Measurements from ENCODE around the gene SYT6. TPM values are rescaled to one million over a fixed set of nuclear protein-coding genes. Genes with fewer than 3 reads are reported as not detected.
"Not testable (repeated sequence)": the region's sequence is repeated elsewhere in the genome, so short reads cannot be mapped to it uniquely, and the experiment has no call there.

SYT6 gene
- total RNA-seq, 2 experiments from 2014 or later, result not detected

- no peak overlapping the region for H3K27ac Mint-ChIP-seq
- H3K9me3 Mint-ChIP-seq, result no peaks in the 10 kb centered on the region
- intact Hi-C loops (cut with micrococcal nuclease), result no loop called here
- H3K4me1 Mint-ChIP-seq (ENCODE audit: low read depth), result no peaks in the 10 kb centered on the region
- peaks cover 1% of the 10 kb centered on the region for H3K27me3 Mint-ChIP-seq
- POLR2A ChIA-PET, result no interaction called here
- no peak for DNase-seq
- no peak overlapping the region for H3K4me3 Mint-ChIP-seq
- CTCF ChIA-PET, result interaction anchor here (2.1 kb wide), 1 partner anchor 200 kb away, joined by 7 read pairs; no protein-coding TSS in a partner anchor
- H3K36me3 Mint-ChIP-seq, result no peaks in the 10 kb centered on the region
These were observed 71.4 kb downstream of the SYT6 start for GRCh38 chr1:114082304-114082630.

GRCh38 chr1:114081437-114082303 lies 72.0 kb downstream of the SYT6 start:
- intact Hi-C loops (cut with micrococcal nuclease), result no loop called here
- no peaks in the 10 kb centered on the region for H3K36me3 Mint-ChIP-seq
- ChIA-PET POLR2A (no interaction called here), CTCF (interaction anchor here (1.0 to 2.1 kb wide), 2 partner anchors 66 to 201 kb away, joined by 3 to 7 read pairs; no protein-coding TSS in a partner anchor)
- no peak overlapping the region for H3K4me3 Mint-ChIP-seq
- DNase-seq, result no peak
- H3K27me3 Mint-ChIP-seq, result peaks cover 1% of the 10 kb centered on the region
- no peaks in the 10 kb centered on the region for H3K9me3 Mint-ChIP-seq
- no peaks in the 10 kb centered on the region for H3K4me1 Mint-ChIP-seq (ENCODE audit: low read depth)
- no peak overlapping the region for H3K27ac Mint-ChIP-seq

- H3K9me3 Mint-ChIP-seq, result no peaks in the 10 kb centered on the region
- H3K4me1 Mint-ChIP-seq (ENCODE audit: low read depth), result no peaks in the 10 kb centered on the region
- peaks cover 1% of the 10 kb centered on the region for H3K27me3 Mint-ChIP-seq
- H3K4me3 Mint-ChIP-seq, result no peak overlapping the region
- no peaks in the 10 kb centered on the region for H3K36me3 Mint-ChIP-seq
- no peak for DNase-seq
- no peak overlapping the region for H3K27ac Mint-ChIP-seq
- POLR2A ChIA-PET, result no interaction called here
- CTCF ChIA-PET, result interaction anchor here (1.0 to 2.1 kb wide), 2 partner anchors 67 to 202 kb away, joined by 3 to 7 read pairs; no protein-coding TSS in a partner anchor
- intact Hi-C loops (cut with micrococcal nuclease), result no loop called here
These were observed 72.9 kb downstream of the SYT6 start for GRCh38 chr1:114080511-114081436.

- CTCF ChIA-PET, result no interaction called here
- Mint-ChIP-seq H3K4me3 (no peak overlapping the region), H3K27me3 (peaks cover 1% of the 10 kb centered on the region), H3K27ac (no peak overlapping the region), H3K36me3 (no peaks in the 10 kb centered on the region), H3K4me1 (ENCODE audit: low read depth) (no peaks in the 10 kb centered on the region), H3K9me3 (no peaks in the 10 kb centered on the region)
- POLR2A ChIA-PET, result no interaction called here
- DNase-seq, result no peak
- intact Hi-C loops (cut with micrococcal nuclease), result no loop called here
These were observed 74.0 kb downstream of the SYT6 start for GRCh38 chr1:114079596-114080190.

GRCh38 chr1:114078116-114078515 lies 75.6 kb downstream of the SYT6 start:
- Mint-ChIP-seq H3K36me3 (no peaks in the 10 kb centered on the region), H3K4me3 (no peak overlapping the region), H3K27ac (no peak overlapping the region), H3K27me3 (no peaks in the 10 kb centered on the region), H3K9me3 (peaks cover 3% of the 10 kb centered on the region), H3K4me1 (ENCODE audit: low read depth) (no peaks in the 10 kb centered on the region)
- ChIA-PET POLR2A (no interaction called here), CTCF (no interaction called here)
- no peak for DNase-seq
- intact Hi-C loops (cut with micrococcal nuclease), result no loop called here

- no peak for DNase-seq
- no peaks in the 10 kb centered on the region for H3K36me3 Mint-ChIP-seq
- H3K27me3 Mint-ChIP-seq, result no peaks in the 10 kb centered on the region
- H3K4me1 Mint-ChIP-seq (ENCODE audit: low read depth), result no peaks in the 10 kb centered on the region
- ChIA-PET CTCF (no interaction called here), POLR2A (no interaction called here)
- H3K27ac Mint-ChIP-seq, result no peak overlapping the region
- no peak overlapping the region for H3K4me3 Mint-ChIP-seq
- intact Hi-C loops (cut with micrococcal nuclease), result no loop called here
- peaks cover 11% of the 10 kb centered on the region for H3K9me3 Mint-ChIP-seq
These were observed 76.5 kb downstream of the SYT6 start for GRCh38 chr1:114077188-114077587.

- H3K4me1 Mint-ChIP-seq (ENCODE audit: low read depth), result no peaks in the 10 kb centered on the region
- no peaks in the 10 kb centered on the region for H3K36me3 Mint-ChIP-seq
- H3K27ac Mint-ChIP-seq, result no peak overlapping the region
- no peaks in the 10 kb centered on the region for H3K27me3 Mint-ChIP-seq
- H3K9me3 Mint-ChIP-seq, result peaks cover 16% of the 10 kb centered on the region
- DNase-seq, result no peak
- intact Hi-C loops (cut with micrococcal nuclease), result no loop called here
- CTCF ChIA-PET, result no interaction called here
- no peak overlapping the region for H3K4me3 Mint-ChIP-seq
- POLR2A ChIA-PET, result no interaction called here
These were observed 77.4 kb downstream of the SYT6 start for GRCh38 chr1:114076308-114076707.

- intact Hi-C loops (cut with micrococcal nuclease), result no loop called here
- Mint-ChIP-seq H3K9me3 (peaks cover 16% of the 10 kb centered on the region), H3K4me3 (no peak overlapping the region), H3K27ac (no peak overlapping the region), H3K27me3 (no peaks in the 10 kb centered on the region), H3K36me3 (no peaks in the 10 kb centered on the region), H3K4me1 (ENCODE audit: low read depth) (no peaks in the 10 kb centered on the region)
- CTCF ChIA-PET, result no interaction called here
- DNase-seq, result no peak
- POLR2A ChIA-PET, result no interaction called here
These were observed 78.0 kb downstream of the SYT6 start for GRCh38 chr1:114075546-114076242.

GRCh38 chr1:114075105-114075504 lies 78.6 kb downstream of the SYT6 start:
- H3K9me3 Mint-ChIP-seq, result peaks cover 16% of the 10 kb centered on the region
- CTCF ChIA-PET, result no interaction called here
- H3K4me1 Mint-ChIP-seq (ENCODE audit: low read depth), result no peaks in the 10 kb centered on the region
- peaks cover 3% of the 10 kb centered on the region for H3K27me3 Mint-ChIP-seq
- no peak overlapping the region for H3K27ac Mint-ChIP-seq
- intact Hi-C loops (cut with micrococcal nuclease), result no loop called here
- no peak overlapping the region for H3K4me3 Mint-ChIP-seq
- POLR2A ChIA-PET, result no interaction called here
- H3K36me3 Mint-ChIP-seq, result no peaks in the 10 kb centered on the region
- DNase-seq, result no peak

- intact Hi-C loops (cut with micrococcal nuclease), result no loop called here
- POLR2A ChIA-PET, result no interaction called here
- Mint-ChIP-seq H3K4me3 (no peak overlapping the region), H3K36me3 (no peaks in the 10 kb centered on the region), H3K4me1 (ENCODE audit: low read depth) (no peaks in the 10 kb centered on the region), H3K9me3 (peaks cover 16% of the 10 kb centered on the region), H3K27me3 (peaks cover 5% of the 10 kb centered on the region), H3K27ac (no peak overlapping the region)
- DNase-seq, result no peak
- CTCF ChIA-PET, result no interaction called here
These were observed 81.4 kb downstream of the SYT6 start for GRCh38 chr1:114072246-114072645.

GRCh38 chr1:114069762-114070161 lies 83.9 kb downstream of the SYT6 start:
- H3K36me3 Mint-ChIP-seq; POLR2A ChIA-PET; intact Hi-C loops (cut with micrococcal nuclease): not testable (repeated sequence)

GRCh38 chr1:114068684-114069083 lies 85.0 kb downstream of the SYT6 start:
- H3K27ac Mint-ChIP-seq; CTCF ChIA-PET; intact Hi-C loops (cut with micrococcal nuclease); H3K4me1 Mint-ChIP-seq (ENCODE audit: low read depth); POLR2A ChIA-PET; DNase-seq; H3K4me3 Mint-ChIP-seq; H3K36me3 Mint-ChIP-seq; H3K27me3 Mint-ChIP-seq: not testable (repeated sequence)
- H3K9me3 Mint-ChIP-seq, result peaks cover 16% of the 10 kb centered on the region

More at GRCh38 chr1:114069762-114070161, 83.9 kb downstream of the SYT6 start:
- H3K9me3 Mint-ChIP-seq, result peaks cover 16% of the 10 kb centered on the region
- CTCF ChIA-PET; H3K4me3 Mint-ChIP-seq; DNase-seq; H3K4me1 Mint-ChIP-seq (ENCODE audit: low read depth); H3K27ac Mint-ChIP-seq; H3K27me3 Mint-ChIP-seq: not testable (repeated sequence)

All from activated CD4-positive, alpha-beta memory T cell treated with anti-CD3 and anti-CD28 coated beads for 36 hours (primary cell).